Stimulated activated CD4-positive, alpha-beta T cell treated with anti-CD3 and anti-CD28 coated beads, Interleukin-2, amount 100 ng/mL, for 48 hours (primary cell): ENCODE measurements around the gene PODXL2.
"Not testable (repeated sequence)": the region's sequence is repeated elsewhere in the genome, so short reads cannot be mapped to it uniquely, and the experiment has no call there.

Experiments used
- DNase-seq, 2 donors: peaks; one replicate each; pipeline ENCODE4 v3.0.0-alpha.2; 2020

PODXL2 gene

GRCh38 chr3:127629467-127630403 lies 750 bp downstream of the PODXL2 start:
- DNase-seq = no peak

GRCh38 chr3:127630811-127631714 lies 2.1 kb downstream of the PODXL2 start:
- no peak for DNase-seq

GRCh38 chr3:127632035-127632820 lies 3.2 kb downstream of the PODXL2 start:
- no peak for DNase-seq

- no peak for DNase-seq
Measured at GRCh38 chr3:127634653-127635052, 5.7 kb downstream of the PODXL2 start.

GRCh38 chr3:127637546-127637945 lies 8.6 kb downstream of the PODXL2 start:
- DNase-seq = no peak

GRCh38 chr3:127637971-127638370 lies 9.0 kb downstream of the PODXL2 start:
- DNase-seq = no peak

GRCh38 chr3:127639173-127640041 lies 10.4 kb downstream of the PODXL2 start:
- no peak for DNase-seq

- DNase-seq = no peak
Measured at GRCh38 chr3:127640042-127640355, 11.0 kb downstream of the PODXL2 start.

- no peak for DNase-seq
Measured at GRCh38 chr3:127644641-127645370, 15.8 kb downstream of the PODXL2 start.

- DNase-seq = no peak
Measured at GRCh38 chr3:127645371-127646015, 16.5 kb downstream of the PODXL2 start.

GRCh38 chr3:127646501-127647046 lies 17.6 kb downstream of the PODXL2 start:
- DNase-seq = no peak

GRCh38 chr3:127647166-127647844 lies 18.3 kb downstream of the PODXL2 start:
- DNase-seq = no peak

GRCh38 chr3:127647845-127648204 lies 18.8 kb downstream of the PODXL2 start:
- no peak for DNase-seq

- no peak for DNase-seq
Measured at GRCh38 chr3:127650236-127650635, 21.3 kb downstream of the PODXL2 start.

GRCh38 chr3:127651516-127652172 lies 22.7 kb downstream of the PODXL2 start:
- DNase-seq = no peak

- DNase-seq = no peak
Measured at GRCh38 chr3:127652246-127652995, 23.4 kb downstream of the PODXL2 start.

- DNase-seq = no peak
Measured at GRCh38 chr3:127654374-127654773, 25.4 kb downstream of the PODXL2 start.

- DNase-seq = not testable (repeated sequence)
Measured at GRCh38 chr3:127654993-127655392, 26.0 kb downstream of the PODXL2 start.

GRCh38 chr3:127655641-127656040 lies 26.7 kb downstream of the PODXL2 start:
- DNase-seq = no peak
